Medulla oblongata (tissue), 1 donor: ENCODE measurements around the gene SPECC1.
"Not testable (repeated sequence)": the region's sequence is repeated elsewhere in the genome, so short reads cannot be mapped to it uniquely, and the experiment has no call there.

Experiments
- DNase-seq: peaks from one replicate; pipeline ENCODE4 v3.0.0-alpha.2; 2015; ENCODE audit errors: extremely low spot score

SPECC1 gene

DNA sequence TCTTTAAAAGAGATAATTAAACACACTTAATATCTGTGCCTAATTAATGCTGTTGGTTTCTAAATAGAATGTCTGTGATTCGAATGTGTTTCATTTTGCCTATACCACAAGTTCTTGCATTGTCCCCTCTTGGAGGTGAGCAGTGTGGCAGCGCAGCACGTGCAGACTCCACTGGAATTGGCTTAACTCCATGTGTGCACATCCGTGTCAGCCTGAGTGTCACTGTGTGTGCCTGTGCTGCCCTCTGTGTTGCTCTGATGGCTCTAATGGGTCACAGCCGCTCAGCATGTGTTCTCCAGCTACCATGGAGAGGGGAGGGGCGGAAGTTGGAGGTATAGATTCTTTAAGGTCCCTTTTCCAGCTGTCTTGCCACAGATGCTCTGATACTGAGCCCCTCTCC is 226.6 kb downstream of the SPECC1 start:
- DNase-seq, result peak; percentile 62

- peak; percentile 55 for DNase-seq
These were observed 227.5 kb downstream of the SPECC1 start for GRCh38 chr17:20236578-20237227.

GRCh38 chr17:20239776-20240175 is 230.6 kb downstream of the SPECC1 start:
- not testable (repeated sequence) for DNase-seq

GRCh38 chr17:20241855-20242254 is 232.7 kb downstream of the SPECC1 start:
- DNase-seq, result no peak

DNA sequence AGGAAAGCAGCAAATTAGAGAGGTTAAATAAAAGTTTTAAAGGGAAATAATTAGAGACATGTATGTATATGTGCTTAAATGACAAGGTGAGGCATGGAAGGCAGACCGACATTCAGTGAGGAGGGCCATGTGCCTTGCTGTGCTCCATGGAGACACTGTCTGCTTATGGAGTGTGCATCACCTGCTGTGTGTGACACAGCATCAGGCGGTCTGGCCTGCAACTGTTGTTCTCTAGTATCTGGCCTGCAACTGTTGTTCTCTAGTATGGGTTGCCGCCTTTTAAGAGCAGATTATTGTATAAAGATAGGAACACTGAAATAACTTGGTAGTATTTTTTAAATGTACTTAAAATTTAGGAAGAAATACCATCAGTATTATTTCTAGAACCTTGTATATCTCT is 233.1 kb downstream of the SPECC1 start:
- DNase-seq, result no peak

- no peak for DNase-seq
These were observed 234.4 kb downstream of the SPECC1 start for GRCh38 chr17:20243524-20243923.

DNA sequence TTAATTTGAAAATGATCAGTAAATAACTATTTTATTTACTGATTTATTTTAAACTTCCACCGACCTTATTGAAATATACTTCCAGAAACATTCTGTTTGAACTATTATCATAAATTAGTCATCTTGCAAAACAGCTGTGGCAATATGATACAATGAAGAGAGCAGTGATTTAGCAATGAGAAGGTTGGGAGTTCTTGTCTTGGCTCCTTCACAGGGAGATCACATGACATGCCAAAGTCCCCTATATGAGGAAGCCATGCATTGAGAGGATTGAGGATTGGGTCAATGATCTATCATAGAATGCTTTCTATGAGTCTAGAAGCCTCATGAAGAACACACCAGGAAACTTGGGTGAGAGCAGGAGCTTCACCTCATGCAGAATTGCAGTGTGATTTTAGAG is 235.5 kb downstream of the SPECC1 start:
- no peak for DNase-seq

DNA sequence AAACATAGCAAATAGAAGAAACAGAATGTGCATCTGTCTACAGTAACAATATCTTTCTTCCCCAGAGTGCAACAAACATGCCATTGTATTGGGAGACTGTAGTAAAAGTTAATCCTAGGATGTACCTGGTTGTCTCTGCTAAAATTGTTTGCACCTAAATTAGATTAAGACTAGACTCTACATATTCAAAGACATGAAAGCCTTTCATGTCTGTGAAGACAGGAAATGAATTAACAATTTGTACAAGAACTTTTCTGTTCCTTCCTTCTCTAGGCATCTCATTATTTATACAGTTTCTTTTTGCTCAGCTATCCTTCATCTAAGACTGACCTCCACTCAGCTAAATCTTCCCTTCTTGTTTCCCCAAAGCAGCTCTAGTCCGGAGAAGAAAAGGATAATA is 237.5 kb downstream of the SPECC1 start:
- no peak for DNase-seq

GRCh38 chr17:20253323-20253722 is 244.2 kb downstream of the SPECC1 start:
- DNase-seq, result no peak

DNA sequence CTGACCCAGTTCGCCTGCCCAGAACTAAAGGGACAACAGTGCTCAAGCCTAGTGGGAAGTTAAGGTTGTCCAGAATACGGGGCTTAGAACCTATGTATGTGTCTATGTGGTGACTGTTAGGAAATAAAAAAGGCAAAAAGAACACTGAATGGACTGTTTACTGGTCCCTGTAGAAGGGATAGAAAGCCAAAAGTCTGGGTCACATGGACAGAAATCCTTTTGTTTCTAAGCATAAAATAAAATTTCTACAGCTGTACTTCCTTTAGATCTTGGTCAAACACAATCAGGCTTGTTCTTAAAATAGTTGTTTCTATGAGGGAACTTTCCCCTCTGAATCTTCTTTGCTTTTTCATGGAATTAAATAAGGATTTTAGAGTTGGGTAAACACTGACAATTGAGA is 245.4 kb downstream of the SPECC1 start:
- DNase-seq, result no peak

GRCh38 chr17:20256144-20256543 is 247.0 kb downstream of the SPECC1 start:
- no peak for DNase-seq

- no peak for DNase-seq
These were observed 247.8 kb downstream of the SPECC1 start for GRCh38 chr17:20257008-20257407.

- no peak for DNase-seq
These were observed 248.6 kb downstream of the SPECC1 start for GRCh38 chr17:20257798-20258197.

DNA sequence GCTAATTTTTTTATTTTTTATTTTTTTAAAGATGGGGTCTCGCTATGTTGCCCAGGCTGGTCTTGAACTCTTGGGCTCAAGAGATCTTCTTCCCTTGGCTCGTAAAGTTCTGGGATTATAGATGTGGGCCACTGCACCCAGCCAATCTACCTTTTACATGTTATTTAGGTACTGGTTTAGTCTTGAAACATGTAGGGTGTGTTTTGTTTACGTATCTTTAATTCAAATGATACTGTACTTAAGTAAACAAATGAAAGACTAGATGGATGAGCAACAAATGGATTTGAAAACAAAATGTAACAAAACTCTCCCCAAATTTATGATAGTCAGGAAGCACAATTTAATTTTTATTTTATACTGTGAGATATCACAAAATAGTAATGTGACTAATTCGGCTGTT is 250.5 kb downstream of the SPECC1 start:
- no peak for DNase-seq

- no peak for DNase-seq
These were observed 251.1 kb downstream of the SPECC1 start for GRCh38 chr17:20260268-20260667.

DNA sequence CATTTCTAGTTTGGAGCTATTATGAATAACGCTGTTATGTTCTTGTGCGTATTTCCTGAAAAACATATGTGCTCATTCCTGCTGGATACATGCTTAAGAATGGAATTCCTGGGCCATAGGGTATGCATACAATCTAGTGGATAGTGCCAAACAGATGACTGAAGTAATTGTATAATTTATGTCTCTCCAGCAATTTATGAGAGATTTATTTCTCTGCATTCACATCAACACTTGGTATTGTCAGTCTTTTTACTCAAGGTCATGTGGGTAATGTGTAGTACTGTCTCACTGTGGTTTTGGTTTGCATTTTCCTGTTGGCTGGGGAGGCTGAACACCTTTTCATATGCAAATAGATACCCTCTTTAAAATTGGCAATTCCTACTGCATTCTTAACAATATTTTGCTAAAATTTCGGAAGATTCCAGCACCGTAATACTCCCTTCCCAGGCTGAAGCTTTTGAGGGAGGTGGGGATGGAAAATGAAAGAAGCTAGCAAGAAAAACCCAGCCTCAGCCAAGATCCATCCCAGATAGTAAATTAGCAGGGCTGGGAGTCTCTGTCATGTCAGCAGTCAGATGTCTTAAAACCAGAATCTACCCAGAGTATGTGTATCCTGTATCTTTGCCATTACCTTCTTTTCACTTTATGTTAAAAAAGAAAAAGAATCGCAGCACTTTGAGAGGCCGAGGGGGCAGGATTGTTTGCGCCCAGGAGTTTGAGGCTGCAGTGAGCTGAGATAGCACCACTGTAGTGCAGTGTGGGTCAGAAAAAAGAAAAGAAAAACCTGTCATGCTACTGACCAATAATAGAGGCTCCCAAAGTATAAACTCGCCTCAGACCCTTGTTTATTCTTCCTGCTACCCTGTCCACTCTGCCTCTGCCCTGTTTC is 253.3 kb downstream of the SPECC1 start:
- DNase-seq, result no peak

DNA sequence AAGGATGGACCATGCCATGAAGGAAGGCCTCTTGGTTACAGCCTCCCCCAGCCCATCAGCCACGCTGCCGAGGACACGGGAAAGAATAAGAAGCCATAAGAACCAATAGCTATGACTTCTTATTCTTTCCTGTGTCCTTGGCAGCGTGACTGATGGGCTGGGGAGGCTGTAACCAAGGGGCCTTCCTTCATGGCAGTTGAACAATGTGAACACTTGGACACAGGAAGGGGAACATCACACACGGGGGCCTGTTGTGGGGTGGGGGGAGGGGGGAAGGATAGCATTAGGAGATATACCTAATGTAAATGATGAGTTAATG is 253.9 kb downstream of the SPECC1 start:
- not testable (repeated sequence) for DNase-seq

- DNase-seq, result no peak
These were observed 254.4 kb downstream of the SPECC1 start for GRCh38 chr17:20263595-20263994.

DNA sequence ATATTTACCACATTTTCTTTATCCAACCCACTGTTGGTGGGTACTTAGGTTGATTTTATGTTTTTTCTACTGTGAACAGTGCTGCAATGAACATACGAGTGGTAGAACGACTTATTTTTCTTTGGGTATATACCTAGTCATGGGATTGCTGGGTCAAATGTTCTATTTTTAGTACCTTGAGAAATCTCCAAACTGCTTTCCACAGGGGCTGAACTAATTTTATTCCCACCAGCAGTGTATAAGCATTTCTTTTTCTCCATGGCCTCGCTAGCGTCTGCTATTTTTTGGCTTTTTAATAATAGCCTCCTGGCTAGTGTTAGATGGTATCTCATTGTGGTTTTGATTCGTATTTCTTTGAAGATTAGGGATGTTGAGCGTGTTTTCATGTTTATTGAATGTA is 255.8 kb downstream of the SPECC1 start:
- no peak for DNase-seq

GRCh38 chr17:20266806-20267458 is 257.8 kb downstream of the SPECC1 start:
- no peak for DNase-seq

DNA sequence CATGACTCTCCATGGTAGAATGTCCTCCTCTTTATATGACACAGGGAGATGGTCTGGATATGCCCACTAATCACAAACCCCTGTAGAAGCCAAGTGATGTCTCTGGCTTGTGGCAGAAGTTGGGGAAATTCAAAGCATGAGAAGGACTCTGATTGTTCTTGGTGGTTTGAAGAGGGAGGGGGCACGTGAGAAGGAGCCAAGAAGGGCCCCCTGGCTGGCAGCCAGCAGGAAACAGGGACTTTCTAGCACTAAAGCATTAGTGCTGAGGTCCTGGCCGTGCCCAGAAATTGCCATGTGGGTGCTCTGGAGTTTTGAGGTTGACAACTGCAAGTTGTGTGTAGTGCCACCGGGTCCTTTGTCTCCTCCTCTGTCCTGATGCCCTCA is 258.3 kb downstream of the SPECC1 start:
- no peak for DNase-seq

GRCh38 chr17:20270369-20270768 is 261.2 kb downstream of the SPECC1 start:
- no peak for DNase-seq
